Mucosa of rectum (tissue), 2 donors: ENCODE measurements around the gene SSTR5.

Source experiments
- H3K27ac ChIP-seq, 2 donors: one replicate each; pipeline ENCODE4 v1.7.0; 2013; ENCODE audit warnings: inconsistent platforms in 2 of 2, low read depth in 2 of 2, low read length in 2 of 2
- H3K27me3 ChIP-seq, 2 donors: one replicate each; pipeline ENCODE4 v1.7.0; 2013; ENCODE audit warnings: low read length in 2 of 2; ENCODE audit not compliant: control insufficient read depth in 2 of 2, insufficient read depth in 2 of 2
- H3K36me3 ChIP-seq, 2 donors: one replicate each; pipeline ENCODE4 v1.7.0; 2013; ENCODE audit warnings: low read length in 2 of 2; ENCODE audit not compliant: control insufficient read depth in 2 of 2, insufficient read depth in 2 of 2
- H3K4me1 ChIP-seq, 2 donors: one replicate each; pipeline ENCODE4 v1.7.0; 2013; ENCODE audit warnings: low read length in 2 of 2, mild to moderate bottlenecking in 1 of 2; ENCODE audit not compliant: control insufficient read depth in 2 of 2, insufficient read depth in 2 of 2
- H3K4me3 ChIP-seq, 2 donors: one replicate each; pipeline ENCODE4 v1.7.0; 2013; ENCODE audit warnings: low read length in 2 of 2
- H3K9ac ChIP-seq, 2 donors: one replicate each; pipeline ENCODE4 v1.7.0; 2013; ENCODE audit warnings: low read length in 2 of 2, low read depth in 1 of 2, mild to moderate bottlenecking in 1 of 2
- H3K9me3 ChIP-seq, 2 donors: one replicate each; pipeline ENCODE4 v1.7.0; 2013; ENCODE audit warnings: low read length in 2 of 2; ENCODE audit not compliant: control insufficient read depth in 2 of 2
- donor health status: healthy.
- donor health status: Normal muscosa, but diverticular disease.

The SSTR5 gene

DNA sequence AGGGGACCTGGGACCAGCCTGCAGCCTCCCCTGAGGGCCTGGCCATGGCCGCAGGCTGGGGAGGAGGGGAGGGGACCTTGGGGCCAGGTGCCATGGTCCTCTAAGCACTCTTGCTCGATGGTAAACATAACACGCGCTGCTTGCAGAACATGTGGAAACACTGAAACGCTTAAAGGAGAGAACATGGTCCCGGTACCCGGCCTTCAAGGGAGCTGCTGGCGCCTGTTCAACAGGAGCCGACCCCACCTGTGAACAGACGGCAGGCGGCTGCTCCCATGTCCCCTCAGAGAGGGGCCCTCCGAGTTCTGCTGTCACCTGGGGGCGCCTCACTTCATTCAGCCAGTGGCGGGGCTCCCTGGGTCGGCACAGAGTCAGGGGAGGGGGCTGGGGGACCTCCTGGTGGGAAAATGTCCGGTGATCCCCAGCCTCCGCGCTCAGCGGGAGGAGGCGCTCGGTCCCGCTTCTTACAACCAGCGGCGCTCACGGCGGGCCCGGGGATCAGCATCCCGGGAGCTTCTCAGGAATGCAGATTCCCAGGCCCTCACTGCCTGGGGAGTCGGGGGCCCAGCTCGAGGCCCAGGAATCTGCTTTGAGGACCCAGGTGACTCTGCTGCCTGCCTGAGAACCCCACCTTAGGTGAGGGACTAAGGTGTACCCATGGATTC lies 854 bp upstream of the SSTR5 start:
- H3K4me3 ChIP-seq: no peak overlapping the region
- no peak overlapping the region for H3K9ac ChIP-seq
- H3K36me3 ChIP-seq: no peaks in the 10 kb centered on the region
- no peak overlapping the region for H3K27ac ChIP-seq
- H3K27me3 ChIP-seq: peaks cover 7 to 8% of the 10 kb centered on the region in 2 donors
- H3K9me3 ChIP-seq: no peaks in the 10 kb centered on the region
- no peaks in the 10 kb centered on the region for H3K4me1 ChIP-seq

DNA sequence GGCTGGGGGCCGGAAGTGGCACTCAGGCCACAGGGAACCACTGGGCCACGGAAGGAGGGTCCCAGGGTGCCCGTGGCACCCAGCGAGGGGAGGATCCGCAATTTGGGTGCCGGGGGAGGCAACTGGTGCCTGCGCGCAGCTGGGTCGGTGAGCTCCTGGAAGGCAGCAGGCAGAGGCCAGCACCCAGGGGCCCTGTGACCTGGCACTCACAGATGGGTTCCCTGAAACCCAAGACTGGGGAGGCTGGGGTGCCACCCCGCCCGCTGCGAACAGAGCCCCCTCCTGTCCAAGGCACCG lies 663 bp downstream of the SSTR5 start:
- Histone ChIP-seq H3K36me3 (no peaks in the 10 kb centered on the region), H3K9ac (no peak overlapping the region), H3K27me3 (peaks cover 6 to 11% of the 10 kb centered on the region in 2 donors), H3K27ac (no peak overlapping the region), H3K4me3 (no peak overlapping the region), H3K4me1 (peaks cover 0 to 3% of the 10 kb centered on the region in 2 donors), H3K9me3 (no peaks in the 10 kb centered on the region)

DNA sequence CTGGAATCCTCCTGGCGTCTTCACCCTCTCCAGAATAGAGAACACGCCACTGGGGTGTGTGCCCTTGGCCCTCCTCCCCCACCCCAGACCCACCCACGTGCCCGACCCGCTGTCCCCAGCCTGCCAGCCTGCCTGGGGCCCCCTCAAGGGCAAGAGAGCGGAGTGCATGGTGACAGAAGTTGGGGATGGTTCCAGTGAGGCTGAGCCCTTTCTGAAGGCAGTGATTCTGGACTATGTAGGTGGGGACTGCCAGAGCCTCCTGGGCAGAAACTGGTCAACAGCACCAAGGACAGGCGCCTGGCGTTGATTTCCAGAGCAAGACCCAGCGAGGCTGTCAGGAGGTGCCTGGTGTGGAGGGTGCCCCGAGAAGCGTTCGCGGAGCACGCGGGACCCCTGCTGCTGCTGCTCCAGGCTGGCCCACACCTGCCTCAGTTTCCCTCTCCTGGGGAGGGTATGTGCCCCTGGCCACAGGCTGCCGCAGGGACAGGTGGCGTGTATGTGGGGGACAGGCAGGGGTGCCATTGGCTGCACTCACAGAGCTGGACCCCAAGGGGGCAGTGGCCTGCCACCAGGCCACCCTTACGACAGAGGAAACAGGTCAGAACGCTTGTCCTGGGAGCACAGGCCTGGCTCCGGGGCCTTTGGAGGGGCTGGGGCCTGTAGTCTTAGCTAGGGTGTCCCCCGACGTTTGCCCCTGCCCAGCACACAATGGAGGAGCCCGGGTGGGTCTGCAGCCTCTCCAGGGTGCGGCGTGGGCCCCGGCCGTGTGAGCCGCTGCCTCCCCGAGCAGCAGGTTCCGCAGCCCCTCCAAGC lies 1.2 kb downstream of the SSTR5 start:
- no peak overlapping the region for H3K27ac ChIP-seq
- peaks cover 6 to 7% of the 10 kb centered on the region in 2 donors for H3K27me3 ChIP-seq
- H3K4me3 ChIP-seq: no peak overlapping the region
- H3K36me3 ChIP-seq: no peaks in the 10 kb centered on the region
- H3K9me3 ChIP-seq: no peaks in the 10 kb centered on the region
- H3K4me1 ChIP-seq: peaks cover 3 to 5% of the 10 kb centered on the region in 2 donors
- no peak overlapping the region for H3K9ac ChIP-seq

DNA sequence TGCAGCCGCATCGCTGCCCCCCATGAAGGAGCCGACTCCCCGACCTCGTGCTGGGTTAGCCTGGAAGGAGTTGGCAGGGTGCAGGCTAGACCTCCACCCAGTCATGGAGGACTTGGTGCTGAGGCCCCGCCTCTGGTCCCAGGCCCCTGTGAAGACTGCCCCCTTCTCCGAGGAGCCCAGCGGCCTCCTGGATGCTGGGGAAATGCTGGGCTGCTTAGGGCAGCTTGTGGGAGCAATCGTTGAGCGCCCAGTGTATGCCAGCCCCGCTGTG lies 1.8 kb downstream of the SSTR5 start:
- H3K4me3 ChIP-seq: no peak overlapping the region
- no peak overlapping the region for H3K27ac ChIP-seq
- H3K27me3 ChIP-seq: peaks cover 6 to 7% of the 10 kb centered on the region in 2 donors

DNA sequence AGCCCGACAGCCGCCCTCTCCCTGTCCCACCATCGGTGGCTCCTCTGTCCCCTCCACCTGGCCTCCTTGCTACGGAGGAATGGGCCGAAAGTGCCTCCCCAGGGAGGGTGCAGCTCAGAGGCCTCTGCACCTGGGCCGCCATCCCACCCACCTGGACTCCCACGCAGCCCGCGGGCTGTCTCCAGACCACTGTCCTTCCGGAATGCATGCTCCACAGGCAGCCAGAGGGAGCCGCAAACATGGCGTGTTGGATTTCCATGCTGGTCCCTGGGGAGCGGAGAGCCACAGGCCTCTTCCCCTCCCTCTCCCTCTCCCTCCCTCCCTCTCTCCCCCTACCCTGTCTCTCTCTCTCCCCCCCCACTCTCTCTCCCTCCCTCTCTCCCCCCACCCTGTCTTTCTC lies 3.0 kb downstream of the SSTR5 start:
- Histone ChIP-seq H3K27me3 (peaks cover 6 to 7% of the 10 kb centered on the region in 2 donors), H3K9ac (no peak overlapping the region), H3K4me3 (no peak overlapping the region), H3K36me3 (no peaks in the 10 kb centered on the region), H3K4me1 (peaks cover 3 to 7% of the 10 kb centered on the region in 2 donors), H3K27ac (no peak overlapping the region), H3K9me3 (no peaks in the 10 kb centered on the region)

More for the DNA sequence above, 1.8 kb downstream of the SSTR5 start:
- Histone ChIP-seq H3K9me3 (no peaks in the 10 kb centered on the region), H3K9ac (no peak overlapping the region), H3K36me3 (no peaks in the 10 kb centered on the region), H3K4me1 (peaks cover 3 to 7% of the 10 kb centered on the region in 2 donors)

DNA sequence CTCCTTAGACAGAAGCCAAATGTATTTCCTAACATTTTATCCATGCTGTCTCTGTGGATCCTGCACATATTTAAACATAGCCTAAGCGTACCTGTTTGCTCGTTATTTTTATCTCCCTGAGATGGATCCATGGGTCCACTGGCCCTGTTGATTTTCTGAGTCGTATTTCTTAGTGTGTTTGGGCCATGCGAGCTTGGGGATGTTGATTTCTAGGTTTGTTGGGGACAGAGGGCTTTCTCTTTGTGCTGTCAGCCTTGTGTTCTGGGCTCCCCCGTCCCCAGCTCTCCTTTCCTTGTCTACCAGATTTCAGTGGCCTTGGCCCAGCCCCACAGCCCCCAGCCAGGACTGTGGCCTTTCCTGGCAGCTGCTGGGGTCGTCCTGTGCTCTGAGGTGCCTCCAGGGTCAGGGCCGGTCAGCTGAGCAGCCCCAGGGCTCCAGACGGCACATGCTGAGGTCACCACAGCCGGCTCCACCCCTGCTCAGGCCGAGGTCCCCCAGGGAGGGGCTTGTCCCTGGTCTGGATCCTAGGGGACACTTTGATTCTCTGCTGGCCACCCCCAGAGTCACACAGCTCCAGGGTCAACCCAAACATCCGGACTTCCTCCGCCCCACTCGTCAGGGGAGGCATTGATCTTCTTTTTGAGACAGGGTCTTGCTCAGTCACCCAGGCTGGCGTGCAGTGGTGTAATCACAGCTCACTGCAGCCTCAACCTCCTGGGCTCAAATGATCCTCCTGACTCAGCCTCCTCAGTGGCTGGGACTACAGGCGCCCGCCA lies 4.4 kb downstream of the SSTR5 start:
- no peaks in the 10 kb centered on the region for H3K9me3 ChIP-seq
- H3K27me3 ChIP-seq: peaks cover 2 to 10% of the 10 kb centered on the region in 2 donors
- H3K36me3 ChIP-seq: no peaks in the 10 kb centered on the region
- no peak overlapping the region for H3K9ac ChIP-seq
- no peak overlapping the region for H3K27ac ChIP-seq
- H3K4me3 ChIP-seq: no peak overlapping the region
- peaks cover 3 to 7% of the 10 kb centered on the region in 2 donors for H3K4me1 ChIP-seq

DNA sequence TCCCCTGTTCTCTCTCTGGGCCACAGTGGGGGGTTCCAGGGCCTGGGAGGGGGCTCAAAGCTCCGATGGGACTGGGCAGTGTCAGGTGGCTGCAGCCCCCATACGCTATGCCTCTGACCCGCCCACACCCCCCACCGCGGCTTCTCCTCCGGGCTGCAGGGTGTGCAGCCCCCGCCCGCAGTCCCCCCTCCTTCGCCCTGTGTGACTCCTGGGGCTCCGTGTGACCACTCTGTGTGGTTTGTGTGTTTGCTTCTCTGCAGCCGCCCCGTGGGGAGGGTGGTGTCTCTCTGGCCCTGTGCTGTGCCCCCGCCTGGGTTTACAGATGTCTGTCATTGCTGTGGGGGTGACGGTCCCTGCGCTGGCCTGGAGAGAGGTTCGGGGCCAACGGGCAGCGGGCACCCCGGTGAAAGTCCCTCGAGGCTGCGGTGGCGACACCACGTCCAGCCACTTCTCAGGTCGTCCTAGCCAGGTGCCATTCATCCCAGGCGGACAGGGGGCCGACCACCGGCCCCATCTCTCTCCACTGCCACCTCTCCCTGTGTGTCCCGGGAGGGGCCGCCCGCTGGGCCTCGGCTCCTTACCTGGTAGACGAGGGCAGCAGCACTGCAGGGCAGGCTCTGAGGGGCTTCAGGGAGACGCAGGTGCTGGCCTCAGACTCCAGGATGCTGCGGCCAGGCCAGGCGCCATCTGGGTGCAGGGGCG lies 5.5 kb downstream of the SSTR5 start:
- H3K27ac ChIP-seq: no peak overlapping the region
- no peaks in the 10 kb centered on the region for H3K36me3 ChIP-seq
- no peaks in the 10 kb centered on the region for H3K9me3 ChIP-seq
- H3K27me3 ChIP-seq: peaks cover 0 to 16% of the 10 kb centered on the region in 2 donors
- H3K4me3 ChIP-seq: no peak overlapping the region
- H3K4me1 ChIP-seq: peaks cover 3 to 7% of the 10 kb centered on the region in 2 donors
- no peak overlapping the region for H3K9ac ChIP-seq

DNA sequence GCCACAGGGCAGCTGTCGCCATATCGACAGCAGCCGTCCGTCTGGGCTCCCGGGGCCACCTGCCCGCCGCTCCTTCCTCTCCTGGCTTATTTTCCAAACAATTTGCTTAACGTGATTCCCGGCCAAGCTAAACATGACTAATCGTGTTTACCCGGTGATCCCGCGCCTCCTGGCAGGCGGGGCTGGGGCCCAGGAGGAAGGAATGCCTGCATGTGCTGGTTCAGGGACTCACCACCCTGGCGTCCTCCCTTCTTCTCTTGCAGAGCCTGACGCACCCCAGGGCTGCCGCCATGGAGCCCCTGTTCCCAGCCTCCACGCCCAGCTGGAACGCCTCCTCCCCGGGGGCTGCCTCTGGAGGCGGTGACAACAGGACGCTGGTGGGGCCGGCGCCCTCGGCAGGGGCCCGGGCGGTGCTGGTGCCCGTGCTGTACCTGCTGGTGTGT lies 6.1 kb downstream of the SSTR5 start:
- Histone ChIP-seq H3K9me3 (no peaks in the 10 kb centered on the region), H3K27ac (no peak overlapping the region), H3K9ac (no peak overlapping the region), H3K27me3 (peaks cover 0 to 16% of the 10 kb centered on the region in 2 donors), H3K4me3 (no peak overlapping the region), H3K4me1 (peaks cover 3 to 7% of the 10 kb centered on the region in 2 donors), H3K36me3 (no peaks in the 10 kb centered on the region)

DNA sequence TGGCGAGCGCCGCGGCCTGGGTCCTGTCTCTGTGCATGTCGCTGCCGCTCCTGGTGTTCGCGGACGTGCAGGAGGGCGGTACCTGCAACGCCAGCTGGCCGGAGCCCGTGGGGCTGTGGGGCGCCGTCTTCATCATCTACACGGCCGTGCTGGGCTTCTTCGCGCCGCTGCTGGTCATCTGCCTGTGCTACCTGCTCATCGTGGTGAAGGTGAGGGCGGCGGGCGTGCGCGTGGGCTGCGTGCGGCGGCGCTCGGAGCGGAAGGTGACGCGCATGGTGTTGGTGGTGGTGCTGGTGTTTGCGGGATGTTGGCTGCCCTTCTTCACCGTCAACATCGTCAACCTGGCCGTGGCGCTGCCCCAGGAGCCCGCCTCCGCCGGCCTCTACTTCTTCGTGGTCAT lies 6.8 kb downstream of the SSTR5 start:
- peaks cover 3 to 7% of the 10 kb centered on the region in 2 donors for H3K4me1 ChIP-seq
- H3K36me3 ChIP-seq: no peaks in the 10 kb centered on the region
- no peak overlapping the region for H3K27ac ChIP-seq
- peaks cover 0 to 16% of the 10 kb centered on the region in 2 donors for H3K27me3 ChIP-seq
- peaks cover 2 to 4% of the 10 kb centered on the region in 2 donors for H3K9me3 ChIP-seq
- H3K4me3 ChIP-seq: no peak overlapping the region
- H3K9ac ChIP-seq: no peak overlapping the region
